ENCODE results near the gene PAQR6.

DNA sequence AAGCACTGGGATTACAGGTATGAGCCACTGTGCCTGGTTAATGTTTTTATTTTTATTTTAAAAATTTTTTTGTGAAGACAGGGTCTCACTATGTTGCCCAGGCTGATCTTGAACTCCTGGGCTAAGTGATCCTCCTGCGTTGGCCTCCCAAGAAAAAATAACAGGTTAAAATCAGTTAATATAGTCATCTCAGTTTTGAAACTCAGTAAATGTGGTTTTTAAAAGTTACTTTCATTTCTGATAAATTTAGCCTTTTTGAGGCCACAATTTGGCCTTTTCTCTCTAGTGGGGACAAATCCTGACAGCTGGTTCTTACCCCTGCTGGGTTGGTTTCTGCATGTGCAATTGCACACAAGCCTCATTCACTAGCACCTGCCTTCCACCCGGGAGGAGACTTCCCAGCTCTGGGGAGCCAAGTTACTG, 21.7 kb downstream of the PAQR6 start:
- TF ChIP-seq, protein P1, sequence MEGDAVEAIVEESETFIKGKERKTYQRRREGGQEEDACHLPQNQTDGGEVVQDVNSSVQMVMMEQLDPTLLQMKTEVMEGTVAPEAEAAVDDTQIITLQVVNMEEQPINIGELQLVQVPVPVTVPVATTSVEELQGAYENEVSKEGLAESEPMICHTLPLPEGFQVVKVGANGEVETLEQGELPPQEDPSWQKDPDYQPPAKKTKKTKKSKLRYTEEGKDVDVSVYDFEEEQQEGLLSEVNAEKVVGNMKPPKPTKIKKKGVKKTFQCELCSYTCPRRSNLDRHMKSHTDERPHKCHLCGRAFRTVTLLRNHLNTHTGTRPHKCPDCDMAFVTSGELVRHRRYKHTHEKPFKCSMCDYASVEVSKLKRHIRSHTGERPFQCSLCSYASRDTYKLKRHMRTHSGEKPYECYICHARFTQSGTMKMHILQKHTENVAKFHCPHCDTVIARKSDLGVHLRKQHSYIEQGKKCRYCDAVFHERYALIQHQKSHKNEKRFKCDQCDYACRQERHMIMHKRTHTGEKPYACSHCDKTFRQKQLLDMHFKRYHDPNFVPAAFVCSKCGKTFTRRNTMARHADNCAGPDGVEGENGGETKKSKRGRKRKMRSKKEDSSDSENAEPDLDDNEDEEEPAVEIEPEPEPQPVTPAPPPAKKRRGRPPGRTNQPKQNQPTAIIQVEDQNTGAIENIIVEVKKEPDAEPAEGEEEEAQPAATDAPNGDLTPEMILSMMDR (conservative IDR thresholded peaks at IDR 0.05; ENCODE audit: low read depth, low read length), result no peak
- TF ChIP-seq EZH2phosphoT487 (IDR thresholded peaks at IDR 0.05; ENCODE audit: borderline replicate concordance, low read length), result no peak

All from PC-3 (cell line).